ENCODE measurements around the gene CMTM4. TPM values are rescaled to one million over a fixed set of nuclear protein-coding genes. Genes with fewer than 3 reads are reported as not detected.

The CMTM4 gene
- total RNA-seq, 1 experiment from 2014 or later: 77.8 TPM

DNA sequence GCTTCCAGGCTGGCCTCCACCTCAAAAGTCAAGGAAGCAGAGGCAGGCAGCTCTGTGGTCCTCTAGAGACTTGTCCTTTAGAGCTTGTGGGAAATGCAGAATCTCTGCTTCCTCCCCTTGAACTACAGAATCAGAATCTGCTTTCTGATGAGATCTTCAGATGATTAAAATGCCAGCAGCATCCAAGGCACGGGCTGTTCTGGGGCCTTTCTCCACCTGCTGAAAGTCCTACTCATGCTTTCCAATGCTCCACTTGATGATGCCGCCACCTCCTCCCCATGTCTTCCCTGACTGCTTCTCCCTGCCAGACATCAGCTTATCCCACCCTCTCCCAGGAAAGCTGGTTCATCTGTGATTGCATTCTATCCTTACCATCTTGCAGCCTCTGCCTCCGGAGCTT, 58.7 kb downstream of the CMTM4 start:
- ChIA-PET CTCF (interaction anchor here (3.2 kb wide), 1 partner anchor 13 kb away, joined by 10 read pairs; no protein-coding TSS in a partner anchor), POLR2A (no interaction called here), RAD21 (ENCODE audit: low non-redundant PET in 1 of 2, low total read pairs in 2 of 2, uncharacterized antibody in 2 of 2, unreplicated experiment in 2 of 2) (no interaction called here)
- Histone ChIP-seq H3K9ac (ENCODE audit: low read length) (no peak overlapping the region), H3K4me3 (replicated peaks in 1 of 2; ENCODE audit: low read depth in 1 of 2, low read length in 2 of 2) (no peak overlapping the region), H3K4me1 (ENCODE audit: control insufficient read depth in 1 of 2, insufficient read depth in 2 of 2, low read length in 2 of 2) (peaks cover 4 to 11% of the 10 kb centered on the region in 2 experiments; a peak in 2 of 4 replicates), H4K20me1 (ENCODE audit: insufficient read depth) (no peaks in the 10 kb centered on the region), H3K4me2 (ENCODE audit: low read length) (no peak overlapping the region), H3K9me2 (ENCODE audit: insufficient read depth) (no peaks in the 10 kb centered on the region), H3K79me2 (ENCODE audit: insufficient read depth, low read length) (peaks cover 5% of the 10 kb centered on the region; the same call in 1 of the 2 replicates), H3K27ac (ENCODE audit: low read depth, low read length) (no peak overlapping the region), H3K9me3 (ENCODE audit: control insufficient read depth in 1 of 2, insufficient read depth in 1 of 2, low read depth in 1 of 2, low read length in 2 of 2) (no peaks in the 10 kb centered on the region), H3K36me3 (ENCODE audit: control insufficient read depth in 1 of 2, insufficient read depth in 2 of 2, low read length in 2 of 2) (no peaks in the 10 kb centered on the region), H2AFZ (ENCODE audit: low read depth, low read length, poor library complexity, severe bottlenecking) (no peak overlapping the region), H3K27me3 (ENCODE audit: insufficient read depth, low read length) (no peaks in the 10 kb centered on the region)
- intact Hi-C loops (cut with micrococcal nuclease): no loop called here
- DNase-seq (ENCODE audit: low read depth, low spot score) (no peak), ATAC-seq (no peak)
- no TSS peak for BruUV-seq (replicated peaks)
- TF ChIP-seq SP1 (IDR thresholded peaks at IDR 0.05; ENCODE audit: low read depth) (no peak), POLR2AphosphoS5 (IDR thresholded peaks at IDR 0.05; ENCODE audit: low read depth, low read length) (no peak), ELF1 (IDR thresholded peaks at IDR 0.05; ENCODE audit: borderline replicate concordance, low read depth) (no peak), SIN3A (IDR thresholded peaks at IDR 0.05; ENCODE audit: low read depth) (no peak), CEBPB (IDR thresholded peaks at IDR 0.05; ENCODE audit: low read depth) (no peak), MAX (IDR thresholded peaks at IDR 0.05) (no peak), ZBTB33 (IDR thresholded peaks at IDR 0.05; ENCODE audit: extremely low read depth, insufficient replicate concordance, low read length) (no peak), REST (IDR thresholded peaks at IDR 0.05; ENCODE audit: low read depth) (no peak), FOSL1 (IDR thresholded peaks at IDR 0.05; ENCODE audit: low read depth) (no peak), JUND (IDR thresholded peaks at IDR 0.05) (no peak), ATF3 (IDR thresholded peaks at IDR 0.05) (no peak), POLR2A (IDR thresholded peaks at IDR 0.05; ENCODE audit: borderline replicate concordance, extremely low read depth, insufficient read depth, insufficient read length) (no peak), EZH2phosphoT487 (IDR thresholded peaks at IDR 0.05; ENCODE audit: borderline replicate concordance) (no peak)
- TF ChIP-seq, protein P1, sequence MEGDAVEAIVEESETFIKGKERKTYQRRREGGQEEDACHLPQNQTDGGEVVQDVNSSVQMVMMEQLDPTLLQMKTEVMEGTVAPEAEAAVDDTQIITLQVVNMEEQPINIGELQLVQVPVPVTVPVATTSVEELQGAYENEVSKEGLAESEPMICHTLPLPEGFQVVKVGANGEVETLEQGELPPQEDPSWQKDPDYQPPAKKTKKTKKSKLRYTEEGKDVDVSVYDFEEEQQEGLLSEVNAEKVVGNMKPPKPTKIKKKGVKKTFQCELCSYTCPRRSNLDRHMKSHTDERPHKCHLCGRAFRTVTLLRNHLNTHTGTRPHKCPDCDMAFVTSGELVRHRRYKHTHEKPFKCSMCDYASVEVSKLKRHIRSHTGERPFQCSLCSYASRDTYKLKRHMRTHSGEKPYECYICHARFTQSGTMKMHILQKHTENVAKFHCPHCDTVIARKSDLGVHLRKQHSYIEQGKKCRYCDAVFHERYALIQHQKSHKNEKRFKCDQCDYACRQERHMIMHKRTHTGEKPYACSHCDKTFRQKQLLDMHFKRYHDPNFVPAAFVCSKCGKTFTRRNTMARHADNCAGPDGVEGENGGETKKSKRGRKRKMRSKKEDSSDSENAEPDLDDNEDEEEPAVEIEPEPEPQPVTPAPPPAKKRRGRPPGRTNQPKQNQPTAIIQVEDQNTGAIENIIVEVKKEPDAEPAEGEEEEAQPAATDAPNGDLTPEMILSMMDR (IDR thresholded peaks at IDR 0.05 in 2 of 3, conservative IDR thresholded peaks at IDR 0.05 in 1 of 3; ENCODE audit: borderline replicate concordance in 1 of 3, insufficient read depth in 1 of 3, low read depth in 2 of 3, low read length in 2 of 3): no peak

Data from HCT116 (cell line).